Calu3 (cell line): Measurements from ENCODE around the gene ZNF407. TPM values are rescaled to one million over a fixed set of nuclear protein-coding genes. Genes with fewer than 3 reads are reported as not detected.

Source experiments
- BruUV-seq: library from RNA; stranded (reverse); fragments of 400-500 nt; replicated peaks from 2 replicates; lab custom pipeline; 2021; lab: Mats Ljungman, UMichigan
- CTCF ChIA-PET: fragments of 300-600 bp; sonication (Branson Sonifier 250); formaldehyde crosslinking; loops from one replicate; lab custom pipeline; 2022; ENCODE audit warnings: antibody characterized with exemption; lab: Charles Lee
- DNase-seq: peaks from one replicate; pipeline ENCODE4 v3.0.0; 2022
- H3K27ac Mint-ChIP-seq: one replicate; pipeline ENCODE4 v1.8.0; 2022; ENCODE audit warnings: mixed read lengths; ENCODE audit not compliant: unreplicated experiment
- H3K27me3 Mint-ChIP-seq: one replicate; pipeline ENCODE4 v1.8.0; 2022; ENCODE audit warnings: mixed read lengths; ENCODE audit not compliant: unreplicated experiment
- H3K36me3 Mint-ChIP-seq: one replicate; pipeline ENCODE4 v1.8.0; 2022; ENCODE audit warnings: mild to moderate bottlenecking, moderate library complexity, mixed read lengths; ENCODE audit not compliant: insufficient read depth, unreplicated experiment
- H3K4me1 Mint-ChIP-seq: one replicate; pipeline ENCODE4 v1.8.0; 2022; ENCODE audit warnings: mild to moderate bottlenecking, low read depth, mixed read lengths; ENCODE audit not compliant: unreplicated experiment
- H3K4me3 Mint-ChIP-seq: one replicate; pipeline ENCODE4 v1.8.0; 2022; ENCODE audit warnings: mild to moderate bottlenecking, low read depth, moderate library complexity, mixed read lengths; ENCODE audit not compliant: unreplicated experiment
- H3K9me3 Mint-ChIP-seq: one replicate; pipeline ENCODE4 v1.8.0; 2022; ENCODE audit warnings: low read depth, mixed read lengths; ENCODE audit not compliant: unreplicated experiment
- intact Hi-C: fragments of 100-400 bp; cut with micrococcal nuclease; formaldehyde crosslinking; loops from one replicate; pipeline ENCODE4 v1.10.0; 2022; ENCODE audit not compliant: unreplicated experiment
- total RNA-seq: library from RNA; stranded (reverse); gene quantifications from 2 replicates; pipeline ENCODE4 v1.2.3, GENCODE V29; 2022
- TF ChIP-seq, protein P1 (sequence below): fragments of 200-600 bp; IDR thresholded peaks from one replicate; pipeline ENCODE4 v1.8.0; 2022; ENCODE audit warnings: antibody characterized with exemption; ENCODE audit not compliant: unreplicated experiment

The ZNF407 gene
- total RNA-seq, 1 experiment from 2014 or later: 17.4 TPM

GRCh38 chr18:75016025-75016717 lies 418.5 kb downstream of the ZNF407 start:
- BruUV-seq: no TSS peak
- no peaks in the 10 kb centered on the region for H3K36me3 Mint-ChIP-seq
- H3K9me3 Mint-ChIP-seq: no peaks in the 10 kb centered on the region
- no peak for DNase-seq
- H3K4me3 Mint-ChIP-seq: no peak overlapping the region
- intact Hi-C loops: no loop called here
- H3K4me1 Mint-ChIP-seq: no peaks in the 10 kb centered on the region
- no peak overlapping the region for H3K27ac Mint-ChIP-seq
- CTCF ChIA-PET: no interaction called here
- H3K27me3 Mint-ChIP-seq: no peaks in the 10 kb centered on the region
- TF ChIP-seq, protein P1, sequence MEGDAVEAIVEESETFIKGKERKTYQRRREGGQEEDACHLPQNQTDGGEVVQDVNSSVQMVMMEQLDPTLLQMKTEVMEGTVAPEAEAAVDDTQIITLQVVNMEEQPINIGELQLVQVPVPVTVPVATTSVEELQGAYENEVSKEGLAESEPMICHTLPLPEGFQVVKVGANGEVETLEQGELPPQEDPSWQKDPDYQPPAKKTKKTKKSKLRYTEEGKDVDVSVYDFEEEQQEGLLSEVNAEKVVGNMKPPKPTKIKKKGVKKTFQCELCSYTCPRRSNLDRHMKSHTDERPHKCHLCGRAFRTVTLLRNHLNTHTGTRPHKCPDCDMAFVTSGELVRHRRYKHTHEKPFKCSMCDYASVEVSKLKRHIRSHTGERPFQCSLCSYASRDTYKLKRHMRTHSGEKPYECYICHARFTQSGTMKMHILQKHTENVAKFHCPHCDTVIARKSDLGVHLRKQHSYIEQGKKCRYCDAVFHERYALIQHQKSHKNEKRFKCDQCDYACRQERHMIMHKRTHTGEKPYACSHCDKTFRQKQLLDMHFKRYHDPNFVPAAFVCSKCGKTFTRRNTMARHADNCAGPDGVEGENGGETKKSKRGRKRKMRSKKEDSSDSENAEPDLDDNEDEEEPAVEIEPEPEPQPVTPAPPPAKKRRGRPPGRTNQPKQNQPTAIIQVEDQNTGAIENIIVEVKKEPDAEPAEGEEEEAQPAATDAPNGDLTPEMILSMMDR: no peak

DNA sequence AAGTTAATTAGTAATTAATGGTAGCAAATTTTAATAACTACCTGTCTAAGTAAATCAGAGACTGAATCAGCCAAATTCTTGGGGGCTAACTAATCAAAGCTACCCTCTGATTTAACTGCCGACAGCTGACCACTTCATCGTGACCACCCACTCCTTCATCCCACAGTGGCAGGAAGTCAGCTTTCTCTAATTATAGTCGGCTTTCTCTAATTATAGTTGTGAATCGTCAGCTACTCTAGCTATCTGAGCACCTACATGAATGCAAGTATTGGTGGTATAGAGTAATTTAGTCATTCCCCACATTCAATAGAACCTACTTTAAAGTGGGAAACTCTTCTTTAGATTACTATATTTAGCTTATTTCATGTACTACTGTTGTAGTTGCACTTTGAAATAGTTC lies 425.8 kb downstream of the ZNF407 start:
- Mint-ChIP-seq H3K4me1 (no peaks in the 10 kb centered on the region), H3K4me3 (no peak overlapping the region), H3K9me3 (no peaks in the 10 kb centered on the region), H3K36me3 (no peaks in the 10 kb centered on the region), H3K27me3 (no peaks in the 10 kb centered on the region), H3K27ac (no peak overlapping the region)
- no TSS peak for BruUV-seq
- CTCF ChIA-PET: no interaction called here
- TF ChIP-seq, protein P1: no peak
- intact Hi-C loops: no loop called here
- no peak for DNase-seq

DNA sequence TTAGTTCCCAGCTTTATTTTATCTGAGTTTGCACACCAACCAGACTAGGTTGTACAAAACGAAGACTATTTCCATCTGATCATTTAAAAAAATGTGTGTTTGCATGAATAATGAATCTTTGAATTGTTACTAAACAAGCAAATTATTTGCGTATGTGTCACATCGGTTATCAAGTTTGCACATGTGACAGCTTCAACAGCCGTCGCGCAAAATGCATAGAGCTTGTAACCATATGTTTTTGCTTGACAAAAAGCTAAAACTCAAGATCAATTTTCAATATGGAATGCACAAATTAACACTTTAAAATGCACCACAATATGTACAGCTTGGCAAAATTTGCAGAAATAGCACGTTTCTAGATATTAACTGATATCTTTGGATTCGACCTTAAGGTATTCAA lies 427.2 kb downstream of the ZNF407 start:
- intact Hi-C loops: no loop called here
- no peak overlapping the region for H3K4me3 Mint-ChIP-seq
- TF ChIP-seq, protein P1: no peak
- no peaks in the 10 kb centered on the region for H3K4me1 Mint-ChIP-seq
- no peak for DNase-seq
- H3K27ac Mint-ChIP-seq: no peak overlapping the region
- no peaks in the 10 kb centered on the region for H3K27me3 Mint-ChIP-seq
- CTCF ChIA-PET: no interaction called here
- no peaks in the 10 kb centered on the region for H3K9me3 Mint-ChIP-seq
- no TSS peak for BruUV-seq
- no peaks in the 10 kb centered on the region for H3K36me3 Mint-ChIP-seq

- Mint-ChIP-seq H3K9me3 (no peaks in the 10 kb centered on the region), H3K27me3 (no peaks in the 10 kb centered on the region), H3K4me1 (no peaks in the 10 kb centered on the region), H3K27ac (no peak overlapping the region), H3K4me3 (no peak overlapping the region), H3K36me3 (no peaks in the 10 kb centered on the region)
- TF ChIP-seq, protein P1: no peak
- intact Hi-C loops: no loop called here
- DNase-seq: no peak
- CTCF ChIA-PET: no interaction called here
- no TSS peak for BruUV-seq
These were observed 427.9 kb downstream of the ZNF407 start for GRCh38 chr18:75025573-75025972.
